Panc1 (cell line): ENCODE measurements around the gene SLC9A8. TPM values are rescaled to one million over a fixed set of nuclear protein-coding genes. Genes with fewer than 3 reads are reported as not detected.

Experiments
- ATAC-seq: fragments of 200-7000 bp; cut with Tn5 transposase; 2 replicates; pipeline ENCODE4 v1.9.1; 2020; ENCODE audit warnings: mild to moderate bottlenecking, moderate library complexity
- BruUV-seq: library from RNA; stranded (reverse); fragments of 400-500 nt; replicated peaks from 2 replicates; lab custom pipeline; 2021; lab: Mats Ljungman, UMichigan
- CTCF ChIA-PET: fragments of 300-600 bp; sonication (Branson Sonifier 250); formaldehyde crosslinking; loops from one replicate; lab custom pipeline; 2022; ENCODE audit warnings: antibody characterized with exemption; lab: Charles Lee
- POLR2A ChIA-PET: fragments of 300-600 bp; sonication (Branson Sonifier 250); formaldehyde crosslinking; loops from one replicate; lab custom pipeline; 2022; ENCODE audit warnings: antibody characterized with exemption; lab: Charles Lee
- DNase-seq: peaks from one replicate; pipeline ENCODE4 v3.0.0-alpha.2; 2010; ENCODE audit warnings: low read depth, low spot score
- H3K27ac ChIP-seq: 2 replicates; pipeline ENCODE4 v1.5.1; 2011; ENCODE audit warnings: mild to moderate bottlenecking, low read length, inconsistent platforms
- H3K27me3 ChIP-seq: fragments of 200-500 bp; sonication (Bioruptor generic); 2 replicates; pipeline ENCODE4 v1.6.0; 2014; ENCODE audit warnings: low read length, inconsistent platforms; ENCODE audit not compliant: control insufficient read depth, insufficient read depth
- H3K36me3 ChIP-seq: fragments of 200-500 bp; sonication (Bioruptor generic); 2 replicates; pipeline ENCODE4 v1.5.1; 2014; ENCODE audit warnings: inconsistent platforms, mild to moderate bottlenecking, low read length, moderate library complexity; ENCODE audit not compliant: control insufficient read depth, insufficient read depth
- H3K4me1 ChIP-seq: 2 replicates; pipeline ENCODE4 v1.5.1; 2011; ENCODE audit warnings: inconsistent platforms, mild to moderate bottlenecking, low read length, moderate library complexity; ENCODE audit not compliant: control insufficient read depth, insufficient read depth
- H3K4me3 ChIP-seq, 2 experiments: 2 replicates each; pipeline ENCODE4 v1.5.1; 2011 to 2012; ENCODE audit warnings: low read depth in 2 of 2, low read length in 2 of 2, mild to moderate bottlenecking in 2 of 2, inconsistent platforms in 1 of 2, moderate library complexity in 1 of 2
- H3K9me3 ChIP-seq: fragments of 200-500 bp; sonication (Bioruptor generic); 2 replicates; pipeline ENCODE4 v1.5.1; 2014; ENCODE audit warnings: low read depth, mild to moderate bottlenecking, inconsistent platforms, low read length, moderate library complexity; ENCODE audit not compliant: control insufficient read depth, insufficient read depth
- POLR2AphosphoS5 ChIP-seq: IDR thresholded peaks from 2 replicates; pipeline ENCODE4 v1.6.1; 2012; ENCODE audit warnings: mild to moderate bottlenecking, low read depth, low read length, moderate library complexity
- REST ChIP-seq, 2 experiments: IDR thresholded peaks; 2 replicates each; pipeline ENCODE4 v1.6.1; 2011 to 2012; ENCODE audit warnings: low read depth in 2 of 2, control low read depth in 1 of 2, low read length in 1 of 2, mild to moderate bottlenecking in 1 of 2, moderate library complexity in 1 of 2; ENCODE audit not compliant: insufficient read depth in 1 of 2
- SIN3A ChIP-seq: IDR thresholded peaks from 2 replicates; pipeline ENCODE4 v1.6.1; 2012; ENCODE audit warnings: low read depth, mild to moderate bottlenecking, low read length, moderate library complexity, borderline replicate concordance; ENCODE audit not compliant: insufficient read depth
- TCF7L2 ChIP-seq: IDR thresholded peaks from 2 replicates; pipeline ENCODE4 v1.6.1; 2011; ENCODE audit warnings: mild to moderate bottlenecking, low read depth, low read length, inconsistent platforms
- in situ Hi-C: cut with HindIII; loops from 2 replicates; pipeline ENCODE4 v1.10.0; 2016; ENCODE audit warnings: low sequenced_read_pairs, low pct_unique_long_range_greater_than_20kb
- intact Hi-C: fragments of 100-400 bp; cut with micrococcal nuclease; formaldehyde crosslinking; loops from one replicate; pipeline ENCODE4 v1.10.0; 2022; ENCODE audit not compliant: unreplicated experiment
- total RNA-seq: library from RNA; stranded (reverse); gene quantifications from one replicate; pipeline ENCODE4 v1.2.1, GENCODE V29; 2021; ENCODE audit not compliant: unreplicated experiment
- TF ChIP-seq, protein P1 (sequence below): fragments of 450-650 bp; IDR thresholded peaks from 2 replicates; pipeline ENCODE4 v1.5.1; 2017; ENCODE audit warnings: mild to moderate bottlenecking

Gene SLC9A8
- total RNA-seq, 1 experiment from 2014 or later: 6.7 TPM

- Histone ChIP-seq H3K36me3 (no peaks in the 10 kb centered on the region), H3K4me1 (no peaks in the 10 kb centered on the region), H3K27me3 (no peaks in the 10 kb centered on the region), H3K4me3 (no peak overlapping the region), H3K9me3 (no peaks in the 10 kb centered on the region), H3K27ac (no peak overlapping the region)
- in situ Hi-C loops (no loop called here), intact Hi-C loops (no loop called here)
- no peak for ATAC-seq
- TF ChIP-seq SIN3A: no peak
- ChIA-PET POLR2A (no interaction called here), CTCF (interaction anchor here (0.7 kb wide), 1 partner anchor 65 kb away, joined by 3 read pairs; no protein-coding TSS in a partner anchor)
- DNase-seq: no peak
- BruUV-seq: no TSS peak
Observed at GRCh38 chr20:49798718-49799117, 13.9 kb upstream of the SLC9A8 start.

- ChIA-PET POLR2A (no interaction called here), CTCF (no interaction called here)
- no TSS peak for BruUV-seq
- in situ Hi-C loops: no loop called here
- H3K4me3 ChIP-seq: no peak overlapping the region
- H3K9me3 ChIP-seq: no peaks in the 10 kb centered on the region
- H3K27me3 ChIP-seq: no peaks in the 10 kb centered on the region
- intact Hi-C loops: no loop called here
- DNase-seq (no peak), ATAC-seq (no peak)
- no peak for TF ChIP-seq TCF7L2
- TF ChIP-seq SIN3A: no peak
- TF ChIP-seq REST (IDR thresholded peaks at IDR 0.05; ENCODE audit: insufficient read depth in 1 of 2, low read depth in 2 of 2, low read length in 1 of 2): no peak
- TF ChIP-seq POLR2AphosphoS5: no peak
- TF ChIP-seq, protein P1, sequence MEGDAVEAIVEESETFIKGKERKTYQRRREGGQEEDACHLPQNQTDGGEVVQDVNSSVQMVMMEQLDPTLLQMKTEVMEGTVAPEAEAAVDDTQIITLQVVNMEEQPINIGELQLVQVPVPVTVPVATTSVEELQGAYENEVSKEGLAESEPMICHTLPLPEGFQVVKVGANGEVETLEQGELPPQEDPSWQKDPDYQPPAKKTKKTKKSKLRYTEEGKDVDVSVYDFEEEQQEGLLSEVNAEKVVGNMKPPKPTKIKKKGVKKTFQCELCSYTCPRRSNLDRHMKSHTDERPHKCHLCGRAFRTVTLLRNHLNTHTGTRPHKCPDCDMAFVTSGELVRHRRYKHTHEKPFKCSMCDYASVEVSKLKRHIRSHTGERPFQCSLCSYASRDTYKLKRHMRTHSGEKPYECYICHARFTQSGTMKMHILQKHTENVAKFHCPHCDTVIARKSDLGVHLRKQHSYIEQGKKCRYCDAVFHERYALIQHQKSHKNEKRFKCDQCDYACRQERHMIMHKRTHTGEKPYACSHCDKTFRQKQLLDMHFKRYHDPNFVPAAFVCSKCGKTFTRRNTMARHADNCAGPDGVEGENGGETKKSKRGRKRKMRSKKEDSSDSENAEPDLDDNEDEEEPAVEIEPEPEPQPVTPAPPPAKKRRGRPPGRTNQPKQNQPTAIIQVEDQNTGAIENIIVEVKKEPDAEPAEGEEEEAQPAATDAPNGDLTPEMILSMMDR: no peak
- H3K27ac ChIP-seq: no peak overlapping the region
- H3K36me3 ChIP-seq: no peaks in the 10 kb centered on the region
- H3K4me1 ChIP-seq: no peaks in the 10 kb centered on the region
Observed at GRCh38 chr20:49799698-49800097, 12.9 kb upstream of the SLC9A8 start.

GRCh38 chr20:49803418-49803817 is 9.2 kb upstream of the SLC9A8 start:
- Histone ChIP-seq H3K4me1 (no peaks in the 10 kb centered on the region), H3K4me3 (no peak overlapping the region), H3K36me3 (no peaks in the 10 kb centered on the region), H3K9me3 (no peaks in the 10 kb centered on the region), H3K27me3 (no peaks in the 10 kb centered on the region), H3K27ac (no peak overlapping the region)
- intact Hi-C loops: no loop called here
- CTCF ChIA-PET: no interaction called here
- DNase-seq (no peak), ATAC-seq (no peak)
- TF ChIP-seq SIN3A (no peak), POLR2AphosphoS5 (no peak), TCF7L2 (no peak), REST (IDR thresholded peaks at IDR 0.05; ENCODE audit: insufficient read depth in 1 of 2, low read depth in 2 of 2, low read length in 1 of 2) (no peak)
- TF ChIP-seq, protein P1: no peak
- BruUV-seq: no TSS peak
- POLR2A ChIA-PET: no interaction called here
- in situ Hi-C loops: no loop called here
